Measurements from ENCODE around the gene SPATC1L.

- TF ChIP-seq CTCF (tag by site-specific recombination; IDR thresholded peaks at IDR 0.05) (no peak), BCL11A (tag by site-specific recombination; IDR thresholded peaks at IDR 0.05; ENCODE audit: low read depth) (no peak), PATZ1 (tag by site-specific recombination; IDR thresholded peaks at IDR 0.05) (no peak), ZSCAN23 (tag by site-specific recombination; IDR thresholded peaks at IDR 0.05) (no peak)
- TF ChIP-seq, protein P1, sequence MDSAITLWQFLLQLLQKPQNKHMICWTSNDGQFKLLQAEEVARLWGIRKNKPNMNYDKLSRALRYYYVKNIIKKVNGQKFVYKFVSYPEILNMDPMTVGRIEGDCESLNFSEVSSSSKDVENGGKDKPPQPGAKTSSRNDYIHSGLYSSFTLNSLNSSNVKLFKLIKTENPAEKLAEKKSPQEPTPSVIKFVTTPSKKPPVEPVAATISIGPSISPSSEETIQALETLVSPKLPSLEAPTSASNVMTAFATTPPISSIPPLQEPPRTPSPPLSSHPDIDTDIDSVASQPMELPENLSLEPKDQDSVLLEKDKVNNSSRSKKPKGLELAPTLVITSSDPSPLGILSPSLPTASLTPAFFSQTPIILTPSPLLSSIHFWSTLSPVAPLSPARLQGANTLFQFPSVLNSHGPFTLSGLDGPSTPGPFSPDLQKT (IDR thresholded peaks at IDR 0.05; ENCODE audit: borderline replicate concordance, low read depth, low read length) = no peak
These were observed 30.4 kb upstream of the SPATC1L start for GRCh38 chr21:46214478-46215340.

Data from HEK293 (cell line).